HG03097 (cell line): ENCODE measurements around the gene BCAS1.
"Not testable (repeated sequence)": the region's sequence is repeated elsewhere in the genome, so short reads cannot be mapped to it uniquely, and the experiment has no call there.

ENCODE experiments used
- ATAC-seq: cut with Tn5 transposase; IDR thresholded peaks from one replicate; pipeline ENCODE4 v1.9.1; 2021; ENCODE audit not compliant: unreplicated experiment, low FRiP score

The BCAS1 gene

GRCh38 chr20:54020868-54021267 is 49.5 kb downstream of the BCAS1 start:
- no peak for ATAC-seq

- no peak for ATAC-seq
Measured at GRCh38 chr20:54020348-54020747, 50.0 kb downstream of the BCAS1 start.

GRCh38 chr20:54019585-54019984 is 50.8 kb downstream of the BCAS1 start:
- ATAC-seq: no peak

- no peak for ATAC-seq
Measured at GRCh38 chr20:54019127-54019526, 51.3 kb downstream of the BCAS1 start.

- ATAC-seq: peak; percentile 60
Measured at GRCh38 chr20:54017846-54018245, 52.5 kb downstream of the BCAS1 start.

GRCh38 chr20:54015496-54015895 is 54.9 kb downstream of the BCAS1 start:
- ATAC-seq: no peak

- no peak for ATAC-seq
Measured at GRCh38 chr20:54014293-54014926, 56.0 kb downstream of the BCAS1 start.

- ATAC-seq: no peak
Measured at GRCh38 chr20:54013471-54013870, 56.9 kb downstream of the BCAS1 start.

- ATAC-seq: no peak
Measured at GRCh38 chr20:54011346-54011745, 59.0 kb downstream of the BCAS1 start.

GRCh38 chr20:54006216-54006615 is 64.2 kb downstream of the BCAS1 start:
- ATAC-seq: not testable (repeated sequence)

GRCh38 chr20:54005524-54005923 is 64.9 kb downstream of the BCAS1 start:
- no peak for ATAC-seq

GRCh38 chr20:54004445-54004844 is 65.9 kb downstream of the BCAS1 start:
- peak; percentile 98 for ATAC-seq

- ATAC-seq: no peak
Measured at GRCh38 chr20:54002741-54003140, 67.7 kb downstream of the BCAS1 start.

- ATAC-seq: no peak
Measured at GRCh38 chr20:54002056-54002575, 68.3 kb downstream of the BCAS1 start.

GRCh38 chr20:54000914-54001313 is 69.5 kb downstream of the BCAS1 start:
- no peak for ATAC-seq

GRCh38 chr20:54000262-54000661 is 70.1 kb downstream of the BCAS1 start:
- ATAC-seq: no peak

- ATAC-seq: no peak
Measured at GRCh38 chr20:53999077-53999476, 71.3 kb downstream of the BCAS1 start.

GRCh38 chr20:53996584-53997486 is 73.6 kb downstream of the BCAS1 start:
- no peak for ATAC-seq

GRCh38 chr20:53995949-53996348 is 74.4 kb downstream of the BCAS1 start:
- no peak for ATAC-seq

- no peak for ATAC-seq
Measured at GRCh38 chr20:53994088-53994487, 76.3 kb downstream of the BCAS1 start.

- no peak for ATAC-seq
Measured at GRCh38 chr20:53993310-53993709, 77.1 kb downstream of the BCAS1 start.
